Uterus (tissue), 4 donors: Measurements from ENCODE around the gene TPRG1. TPM values are rescaled to one million over a fixed set of nuclear protein-coding genes. Genes with fewer than 3 reads are reported as not detected.
A peak's percentile ranks its signal among the peaks of the same experiment; 100 is the strongest.

Experiments
- DNase-seq, 2 donors: peaks; one replicate each; pipeline ENCODE4 v3.0.0-alpha.2; 2019 to 2020
- H3K27ac ChIP-seq, 2 donors: fragments of 200-600 bp; sonication (generic); 1 replicate in 1 of 2; 2 replicates in 1 of 2; pipeline ENCODE4 v1.5.1; 2016 to 2018
- H3K27me3 ChIP-seq, 2 donors: fragments of 200-600 bp; sonication (generic); one replicate each; pipeline ENCODE4 v1.5.1; 2018 to 2019; ENCODE audit warnings: control low read depth in 1 of 2
- H3K36me3 ChIP-seq, 2 donors: fragments of 200-600 bp; sonication (generic); one replicate each; pipeline ENCODE4 v1.5.1; 2019; ENCODE audit warnings: control low read depth in 1 of 2
- H3K4me1 ChIP-seq, 2 donors: fragments of 200-600 bp; sonication (generic); one replicate each; pipeline ENCODE4 v1.5.1; 2018 to 2019; ENCODE audit warnings: control low read depth in 1 of 2
- H3K4me3 ChIP-seq, 2 donors: fragments of 200-600 bp; sonication (generic); 1 replicate in 1 of 2; 2 replicates in 1 of 2; pipeline ENCODE4 v1.5.1; 2018 to 2019; ENCODE audit warnings: mild to moderate bottlenecking in 1 of 2
- H3K9me3 ChIP-seq, 2 donors: fragments of 200-600 bp; sonication (generic); one replicate each; pipeline ENCODE4 v1.5.1; 2019; ENCODE audit warnings: control low read depth in 1 of 2
- CTCF ChIP-seq, 4 experiments: fragments of 200-600 bp in 2 of 4; fragments of 450-650 bp in 2 of 4; sonication (generic) in 2 of 4; IDR thresholded peaks; one replicate each; pipeline ENCODE4 v1.5.1; 2016 to 2019; ENCODE audit warnings: antibody characterized with exemption in 4 of 4, mild to moderate bottlenecking in 2 of 4, moderate library complexity in 1 of 4
- POLR2A ChIP-seq, 2 donors: fragments of 450-650 bp; IDR thresholded peaks; one replicate each; pipeline ENCODE4 v1.6.1; 2016; ENCODE audit warnings: antibody characterized with exemption in 2 of 2, mild to moderate bottlenecking in 1 of 2, moderate library complexity in 1 of 2
- intact Hi-C: fragments of 100-400 bp; cut with DNase I; formaldehyde crosslinking; loops from one replicate; pipeline ENCODE4 v1.15.1; 2023; ENCODE audit warnings: low total_unique reads
- total RNA-seq, 4 donors: library from RNA; depleted of rRNA in 3 of 4; stranded (reverse); fragments of >200 nt in 3 of 4; gene quantifications; one replicate each; pipeline versions ENCODE4 v1.1.0 to v1.2.4, GENCODE V29; 2014 to 2023
- donor health status: DM: yes; HTN: yes; CAD: no.

The TPRG1 gene
- total RNA-seq: 10 to 100 TPM in 1 of 4 donors, 1 to 10 TPM in 3; 7.7 to 29.4 (median 8.3) TPM

GRCh38 chr3:189171707-189172106 lies at the start of gene TPRG1:
Gene TPRG1 (plus strand): TSS chr3:189171971. CDS start chr3:189207385, 35,414 bp downstream.
- no peak for DNase-seq
- Histone ChIP-seq H3K27me3 (no peaks in the 10 kb centered on the region), H3K27ac (no peak within 1 kb of the TSS), H3K4me1 (no peaks in the 10 kb centered on the region), H3K36me3 (no peaks in the 10 kb centered on the region), H3K9me3 (no peaks in the 10 kb centered on the region), H3K4me3 (no peak within 1 kb of the TSS)
- TF ChIP-seq POLR2A (IDR thresholded peaks at IDR 0.05): no peak
- no peak for TF ChIP-seq CTCF (IDR thresholded peaks at IDR 0.05)
- intact Hi-C loops: no loop called here

GRCh38 chr3:189122110-189122509 lies 49.7 kb upstream of the TPRG1 start:
- TF ChIP-seq CTCF (IDR thresholded peaks at IDR 0.05) (no peak), POLR2A (IDR thresholded peaks at IDR 0.05) (no peak)
- peak overlapping the region; percentile 81 to 87 for H3K27ac ChIP-seq
- intact Hi-C loops: no loop called here
- H3K36me3 ChIP-seq: no peaks in the 10 kb centered on the region
- H3K9me3 ChIP-seq: no peaks in the 10 kb centered on the region
- no peaks in the 10 kb centered on the region for H3K27me3 ChIP-seq
- peaks cover 0 to 7% of the 10 kb centered on the region in 2 donors for H3K4me1 ChIP-seq
- no peak overlapping the region for H3K4me3 ChIP-seq
- no peak for DNase-seq

GRCh38 chr3:189122526-189123205 lies 49.1 kb upstream of the TPRG1 start:
- peak overlapping the region; percentile 81 to 87 for H3K27ac ChIP-seq
- DNase-seq: no peak
- no peak overlapping the region for H3K4me3 ChIP-seq
- H3K27me3 ChIP-seq: no peaks in the 10 kb centered on the region
- TF ChIP-seq CTCF (IDR thresholded peaks at IDR 0.05) (no peak), POLR2A (IDR thresholded peaks at IDR 0.05) (no peak)
- H3K36me3 ChIP-seq: no peaks in the 10 kb centered on the region
- H3K4me1 ChIP-seq: peaks cover 0 to 7% of the 10 kb centered on the region in 2 donors
- intact Hi-C loops: no loop called here
- no peaks in the 10 kb centered on the region for H3K9me3 ChIP-seq

- H3K4me1 ChIP-seq: peaks cover 0 to 7% of the 10 kb centered on the region in 2 donors
- peak overlapping the region; percentile 81 to 87 for H3K27ac ChIP-seq
- no peaks in the 10 kb centered on the region for H3K27me3 ChIP-seq
- peak; percentile 77 to 88 for DNase-seq
- H3K4me3 ChIP-seq: no peak overlapping the region
- H3K9me3 ChIP-seq: no peaks in the 10 kb centered on the region
- H3K36me3 ChIP-seq: no peaks in the 10 kb centered on the region
- TF ChIP-seq CTCF (IDR thresholded peaks at IDR 0.05) (no peak), POLR2A (IDR thresholded peaks at IDR 0.05) (no peak)
- intact Hi-C loops: no loop called here
These were observed 48.0 kb upstream of the TPRG1 start for GRCh38 chr3:189123595-189124387.

- Histone ChIP-seq H3K4me1 (peaks cover 0 to 4% of the 10 kb centered on the region in 2 donors), H3K4me3 (no peak overlapping the region), H3K36me3 (no peaks in the 10 kb centered on the region), H3K9me3 (no peaks in the 10 kb centered on the region), H3K27ac (peak overlapping the region; percentile 74 to 84), H3K27me3 (no peaks in the 10 kb centered on the region)
- intact Hi-C loops: no loop called here
- TF ChIP-seq CTCF (IDR thresholded peaks at IDR 0.05) (peak in 1 of 4 experiments; percentile 5), POLR2A (IDR thresholded peaks at IDR 0.05) (no peak)
- DNase-seq: peak; percentile 56 to 75
These were observed 39.5 kb upstream of the TPRG1 start for GRCh38 chr3:189132231-189132671.
